OCI-LY1 (cell line): ENCODE results near the gene CATSPERB.
"Not testable (repeated sequence)": the region's sequence is repeated elsewhere in the genome, so short reads cannot be mapped to it uniquely, and the experiment has no call there.

Experiments used
- H2AFZ ChIP-seq: fragments of 200-600 bp; sonication (generic), shearing (Covaris generic); 2 replicates; pipeline ENCODE4 v1.6.0; 2014; ENCODE audit warnings: antibody characterized with exemption, mild to moderate bottlenecking, low read length
- H3F3A ChIP-seq: fragments of 200-600 bp; sonication (generic), shearing (Covaris generic); 2 replicates; pipeline ENCODE4 v1.6.0; 2014; ENCODE audit warnings: mild to moderate bottlenecking, antibody characterized with exemption, low read length, moderate library complexity; ENCODE audit not compliant: insufficient read depth
- H3K27ac ChIP-seq: fragments of 200-600 bp; sonication (generic); 2 replicates; pipeline ENCODE4 v1.5.1; 2014; ENCODE audit warnings: low read length, mixed run types, mild to moderate bottlenecking, low read depth; ENCODE audit not compliant: poor library complexity, severe bottlenecking
- H3K27me3 ChIP-seq: fragments of 200-600 bp; sonication (generic); 2 replicates; pipeline ENCODE4 v1.6.0; 2014; ENCODE audit warnings: antibody characterized with exemption, mild to moderate bottlenecking, low read length, moderate library complexity; ENCODE audit not compliant: insufficient read depth
- H3K36me3 ChIP-seq: fragments of 200-600 bp; sonication (generic); 2 replicates; pipeline ENCODE4 v1.6.1; 2014; ENCODE audit warnings: mild to moderate bottlenecking, antibody characterized with exemption, low read length, moderate library complexity, mixed read lengths; ENCODE audit not compliant: insufficient read depth
- H3K4me1 ChIP-seq: fragments of 200-600 bp; sonication (generic); 2 replicates; pipeline ENCODE4 v1.5.1; 2014; ENCODE audit warnings: mild to moderate bottlenecking, low read length, moderate library complexity; ENCODE audit not compliant: insufficient read depth, severe bottlenecking
- H3K4me2 ChIP-seq: fragments of 200-600 bp; sonication (generic), shearing (Covaris generic); 2 replicates; pipeline ENCODE4 v1.6.1; 2014; ENCODE audit warnings: low read length
- H3K4me3 ChIP-seq: fragments of 200-600 bp; sonication (generic); 2 replicates; pipeline ENCODE4 v1.5.1; 2014; ENCODE audit warnings: low read length, low read depth, mild to moderate bottlenecking, mixed read lengths; ENCODE audit not compliant: poor library complexity, severe bottlenecking
- H3K79me2 ChIP-seq: fragments of 200-600 bp; shearing (Covaris generic); 2 replicates; pipeline ENCODE4 v1.6.1; 2016; ENCODE audit warnings: mixed run types, low read length, mixed read lengths; ENCODE audit not compliant: insufficient read depth
- H3K9ac ChIP-seq: fragments of 200-600 bp; sonication (generic), shearing (Covaris generic); 2 replicates; pipeline ENCODE4 v1.6.1; 2014; ENCODE audit warnings: mild to moderate bottlenecking, low read length, mixed read lengths
- H3K9me2 ChIP-seq: fragments of 200-600 bp; sonication (generic), shearing (Covaris generic); 2 replicates; pipeline ENCODE4 v1.6.1; 2014; ENCODE audit warnings: low read depth, mild to moderate bottlenecking, low read length, mixed read lengths
- H3K9me3 ChIP-seq: fragments of 200-600 bp; shearing (Covaris generic); 2 replicates; pipeline ENCODE4 v1.6.1; 2014; ENCODE audit warnings: low read length, mixed read lengths
- H4K20me1 ChIP-seq: fragments of 200-600 bp; sonication (generic), shearing (Covaris generic); 2 replicates; pipeline ENCODE4 v1.6.0; 2016; ENCODE audit warnings: mild to moderate bottlenecking, low read length; ENCODE audit not compliant: insufficient read depth
- CTCF ChIP-seq: fragments of 200-600 bp; sonication (generic), shearing (Covaris generic); IDR thresholded peaks from 2 replicates; pipeline ENCODE4 v1.5.1; 2017; ENCODE audit warnings: mild to moderate bottlenecking, antibody characterized with exemption, low read length, moderate library complexity, mixed read lengths
- EZH2 ChIP-seq: fragments of 200-600 bp; sonication (generic), shearing (Covaris generic); IDR thresholded peaks from 2 replicates; pipeline ENCODE4 v1.8.0; 2017; ENCODE audit warnings: borderline replicate concordance, mixed run types, mild to moderate bottlenecking, antibody characterized with exemption, low read length, moderate library complexity, mixed read lengths

The CATSPERB gene

GRCh38 chr14:91744068-91744480 lies 12.2 kb upstream of the CATSPERB start:
- Histone ChIP-seq H3K4me2 (no peak overlapping the region), H4K20me1 (no peaks in the 10 kb centered on the region), H3K4me1 (no peaks in the 10 kb centered on the region), H2AFZ (no peak overlapping the region), H3K36me3 (no peaks in the 10 kb centered on the region), H3K27ac (no peak overlapping the region), H3K27me3 (no peaks in the 10 kb centered on the region), H3K4me3 (no peak overlapping the region), H3K79me2 (no peaks in the 10 kb centered on the region), H3F3A (no peaks in the 10 kb centered on the region), H3K9me3 (no peaks in the 10 kb centered on the region), H3K9ac (no peak overlapping the region), H3K9me2 (no peaks in the 10 kb centered on the region)
- TF ChIP-seq CTCF: no peak
- no peak for TF ChIP-seq EZH2

- H3K27ac ChIP-seq: no peak overlapping the region
- no peaks in the 10 kb centered on the region for H3K36me3 ChIP-seq
- no peaks in the 10 kb centered on the region for H4K20me1 ChIP-seq
Observed at GRCh38 chr14:91743305-91743653, 11.4 kb upstream of the CATSPERB start.

GRCh38 chr14:91742621-91743304 lies 10.9 kb upstream of the CATSPERB start:
- Histone ChIP-seq H3K79me2 (no peaks in the 10 kb centered on the region), H3K9ac (no peak overlapping the region), H3K27me3 (no peaks in the 10 kb centered on the region), H3K9me3 (no peaks in the 10 kb centered on the region), H3K27ac (no peak overlapping the region), H3K36me3 (no peaks in the 10 kb centered on the region), H4K20me1 (no peaks in the 10 kb centered on the region), H3F3A (no peaks in the 10 kb centered on the region), H2AFZ (no peak overlapping the region), H3K4me2 (no peak overlapping the region), H3K4me3 (no peak overlapping the region), H3K4me1 (no peaks in the 10 kb centered on the region), H3K9me2 (no peaks in the 10 kb centered on the region)
- no peak for TF ChIP-seq EZH2
- no peak for TF ChIP-seq CTCF

More at GRCh38 chr14:91743305-91743653, 11.4 kb upstream of the CATSPERB start:
- H3K9me3 ChIP-seq: no peaks in the 10 kb centered on the region
- H3K27me3 ChIP-seq: no peaks in the 10 kb centered on the region
- no peaks in the 10 kb centered on the region for H3K4me1 ChIP-seq
- H3K4me3 ChIP-seq: no peak overlapping the region
- H3F3A ChIP-seq: no peaks in the 10 kb centered on the region
- H3K9ac ChIP-seq: no peak overlapping the region
- H3K4me2 ChIP-seq: no peak overlapping the region
- TF ChIP-seq CTCF: no peak
- no peak for TF ChIP-seq EZH2
- no peaks in the 10 kb centered on the region for H3K79me2 ChIP-seq
- no peak overlapping the region for H2AFZ ChIP-seq
- H3K9me2 ChIP-seq: no peaks in the 10 kb centered on the region

- H2AFZ ChIP-seq, H3K4me1 ChIP-seq, H3K9me3 ChIP-seq, H3F3A ChIP-seq, H3K4me2 ChIP-seq, H3K4me3 ChIP-seq, H3K79me2 ChIP-seq, H3K27ac ChIP-seq, H3K36me3 ChIP-seq, H3K9ac ChIP-seq, H3K9me2 ChIP-seq, H4K20me1 ChIP-seq, H3K27me3 ChIP-seq: not testable (repeated sequence)
Observed at GRCh38 chr14:91739867-91740266, 8.0 kb upstream of the CATSPERB start.
